Caco-2 (cell line): ENCODE data around the gene BTBD8. TPM values are rescaled to one million over a fixed set of nuclear protein-coding genes. Genes with fewer than 3 reads are reported as not detected.

Experiments used
- BruUV-seq: library from RNA; stranded (reverse); fragments of 400-500 nt; replicated peaks from 2 replicates; lab custom pipeline; 2021; lab: Mats Ljungman, UMichigan
- CTCF ChIA-PET: fragments of 300-600 bp; sonication (Branson Sonifier 250); formaldehyde crosslinking; loops from one replicate; lab custom pipeline; 2022; ENCODE audit warnings: antibody characterized with exemption; lab: Charles Lee
- POLR2A ChIA-PET: fragments of 300-600 bp; sonication (Branson Sonifier 250); formaldehyde crosslinking; loops from one replicate; lab custom pipeline; 2022; ENCODE audit warnings: antibody characterized with exemption; lab: Charles Lee
- DNase-seq, 2 experiments: peaks; one replicate each; pipeline versions ENCODE4 v3.0.0 to v3.0.0-alpha.2; 2020 to 2022
- H3K27me3 ChIP-seq: replicated peaks from 2 replicates; pipeline ENCODE4 v1.6.0; 2011; ENCODE audit warnings: low read length; ENCODE audit not compliant: control insufficient read depth, insufficient read depth
- H3K36me3 ChIP-seq: 2 replicates; pipeline ENCODE4 v1.5.1; 2011; ENCODE audit warnings: low read length; ENCODE audit not compliant: control insufficient read depth, insufficient read depth
- H3K4me1 ChIP-seq: fragments of 250-450 bp; sonication (Bioruptor Pico); 2 replicates; pipeline ENCODE4 v1.5.1; 2020; ENCODE audit warnings: mild to moderate bottlenecking
- H3K4me3 ChIP-seq: 2 replicates; pipeline ENCODE4 v1.5.1; 2011; ENCODE audit warnings: low read depth, mild to moderate bottlenecking, control low read depth, low read length
- H3K9me3 ChIP-seq: fragments of 250-450 bp; sonication (Bioruptor Pico); 2 replicates; pipeline ENCODE4 v1.5.1; 2020; ENCODE audit warnings: mild to moderate bottlenecking, moderate library complexity
- H3K27ac Mint-ChIP-seq: one replicate; pipeline ENCODE4 v1.8.0; 2022; ENCODE audit warnings: mixed read lengths; ENCODE audit not compliant: unreplicated experiment
- H3K27me3 Mint-ChIP-seq: one replicate; pipeline ENCODE4 v1.8.0; 2022; ENCODE audit warnings: mixed read lengths; ENCODE audit not compliant: insufficient read depth, unreplicated experiment
- H3K36me3 Mint-ChIP-seq: one replicate; pipeline ENCODE4 v1.8.0; 2022; ENCODE audit warnings: mild to moderate bottlenecking, mixed read lengths; ENCODE audit not compliant: insufficient read depth, unreplicated experiment
- H3K4me1 Mint-ChIP-seq: one replicate; pipeline ENCODE4 v1.8.0; 2022; ENCODE audit warnings: low read depth, mixed read lengths; ENCODE audit not compliant: unreplicated experiment
- H3K4me3 Mint-ChIP-seq: one replicate; pipeline ENCODE4 v1.8.0; 2022; ENCODE audit warnings: mild to moderate bottlenecking, moderate library complexity, mixed read lengths; ENCODE audit not compliant: unreplicated experiment
- H3K9me3 Mint-ChIP-seq: one replicate; pipeline ENCODE4 v1.8.0; 2022; ENCODE audit warnings: mixed read lengths; ENCODE audit not compliant: unreplicated experiment
- intact Hi-C: fragments of 100-400 bp; cut with micrococcal nuclease; formaldehyde crosslinking; loops from one replicate; pipeline ENCODE4 v1.10.0; 2022; ENCODE audit not compliant: unreplicated experiment
- total RNA-seq: library from RNA; stranded (reverse); gene quantifications from 2 replicates; pipeline ENCODE4 v1.2.3, GENCODE V29; 2022
- TF ChIP-seq, protein P1 (sequence below), 2 experiments: fragments of 200-600 bp in 1 of 2; IDR thresholded peaks; 1 replicate in 1 of 2; 2 replicates in 1 of 2; pipeline versions ENCODE4 v1.5.1 to v1.8.0; 2011 to 2022; ENCODE audit warnings: antibody characterized with exemption in 1 of 2, control low read depth in 1 of 2, inconsistent platforms in 1 of 2, low read depth in 1 of 2, low read length in 1 of 2, mild to moderate bottlenecking in 1 of 2, moderate library complexity in 1 of 2; ENCODE audit not compliant: insufficient read depth in 1 of 2, severe bottlenecking in 1 of 2, unreplicated experiment in 1 of 2

BTBD8 gene
- total RNA-seq, 1 experiment from 2014 or later: 1.1 TPM

DNA sequence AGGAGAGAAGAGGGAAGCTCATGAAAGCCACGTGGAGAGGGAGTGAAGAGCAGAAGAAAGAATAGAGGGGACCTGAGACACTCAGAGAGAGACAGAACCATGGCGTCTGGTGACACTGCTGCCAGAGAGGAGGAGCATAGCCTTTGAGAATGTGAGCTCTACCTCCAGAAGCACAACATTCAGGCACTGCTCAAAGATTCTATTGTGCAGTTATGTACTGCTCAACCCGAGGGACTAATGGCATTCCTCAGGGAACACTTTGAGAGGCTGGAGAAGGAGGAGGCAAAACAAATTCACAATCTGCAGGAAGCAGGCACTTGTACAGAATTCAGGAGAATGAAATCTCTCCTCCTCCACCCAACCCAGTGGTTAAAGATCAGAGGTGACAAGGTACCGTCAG, 45.1 kb downstream of the BTBD8 start:
- no peak for DNase-seq
- H3K4me1 ChIP-seq: no peaks in the 10 kb centered on the region
- Mint-ChIP-seq H3K27ac (no peak overlapping the region), H3K36me3 (no peaks in the 10 kb centered on the region), H3K27me3 (no peaks in the 10 kb centered on the region), H3K9me3 (no peaks in the 10 kb centered on the region), H3K4me3 (no peak overlapping the region), H3K4me1 (no peaks in the 10 kb centered on the region)
- TF ChIP-seq, protein P1, sequence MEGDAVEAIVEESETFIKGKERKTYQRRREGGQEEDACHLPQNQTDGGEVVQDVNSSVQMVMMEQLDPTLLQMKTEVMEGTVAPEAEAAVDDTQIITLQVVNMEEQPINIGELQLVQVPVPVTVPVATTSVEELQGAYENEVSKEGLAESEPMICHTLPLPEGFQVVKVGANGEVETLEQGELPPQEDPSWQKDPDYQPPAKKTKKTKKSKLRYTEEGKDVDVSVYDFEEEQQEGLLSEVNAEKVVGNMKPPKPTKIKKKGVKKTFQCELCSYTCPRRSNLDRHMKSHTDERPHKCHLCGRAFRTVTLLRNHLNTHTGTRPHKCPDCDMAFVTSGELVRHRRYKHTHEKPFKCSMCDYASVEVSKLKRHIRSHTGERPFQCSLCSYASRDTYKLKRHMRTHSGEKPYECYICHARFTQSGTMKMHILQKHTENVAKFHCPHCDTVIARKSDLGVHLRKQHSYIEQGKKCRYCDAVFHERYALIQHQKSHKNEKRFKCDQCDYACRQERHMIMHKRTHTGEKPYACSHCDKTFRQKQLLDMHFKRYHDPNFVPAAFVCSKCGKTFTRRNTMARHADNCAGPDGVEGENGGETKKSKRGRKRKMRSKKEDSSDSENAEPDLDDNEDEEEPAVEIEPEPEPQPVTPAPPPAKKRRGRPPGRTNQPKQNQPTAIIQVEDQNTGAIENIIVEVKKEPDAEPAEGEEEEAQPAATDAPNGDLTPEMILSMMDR (IDR thresholded peaks at IDR 0.05; ENCODE audit: insufficient read depth in 1 of 2, low read depth in 1 of 2, low read length in 1 of 2, severe bottlenecking in 1 of 2, unreplicated experiment in 1 of 2): no peak
- no peaks in the 10 kb centered on the region for H3K27me3 ChIP-seq
- intact Hi-C loops: no loop called here
- H3K9me3 ChIP-seq: no peaks in the 10 kb centered on the region
- H3K36me3 ChIP-seq: no peaks in the 10 kb centered on the region
- BruUV-seq: no TSS peak
- ChIA-PET CTCF (no interaction called here), POLR2A (no interaction called here)
- no peak overlapping the region for H3K4me3 ChIP-seq

DNA sequence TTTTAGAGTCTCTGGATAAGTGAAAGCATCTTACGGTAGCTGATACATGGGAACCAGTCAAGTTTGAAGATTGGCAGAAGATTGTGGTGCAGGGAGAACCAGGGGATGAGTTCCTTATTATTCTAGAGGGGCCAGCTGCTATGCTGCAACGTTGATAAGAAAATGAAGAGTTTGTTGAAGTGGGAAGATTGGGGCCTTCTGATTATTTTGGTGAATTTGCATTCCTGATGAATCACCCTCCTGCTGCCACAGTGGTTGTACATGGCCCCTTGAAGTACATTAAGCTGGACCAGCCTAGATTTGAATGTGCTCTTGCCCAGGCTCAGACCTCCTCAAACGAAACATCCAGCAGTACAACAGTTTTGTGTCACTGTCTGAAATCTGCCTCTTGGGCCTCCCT, 45.9 kb downstream of the BTBD8 start:
- no peak overlapping the region for H3K27ac Mint-ChIP-seq
- POLR2A ChIA-PET: no interaction called here
- DNase-seq: no peak

DNA sequence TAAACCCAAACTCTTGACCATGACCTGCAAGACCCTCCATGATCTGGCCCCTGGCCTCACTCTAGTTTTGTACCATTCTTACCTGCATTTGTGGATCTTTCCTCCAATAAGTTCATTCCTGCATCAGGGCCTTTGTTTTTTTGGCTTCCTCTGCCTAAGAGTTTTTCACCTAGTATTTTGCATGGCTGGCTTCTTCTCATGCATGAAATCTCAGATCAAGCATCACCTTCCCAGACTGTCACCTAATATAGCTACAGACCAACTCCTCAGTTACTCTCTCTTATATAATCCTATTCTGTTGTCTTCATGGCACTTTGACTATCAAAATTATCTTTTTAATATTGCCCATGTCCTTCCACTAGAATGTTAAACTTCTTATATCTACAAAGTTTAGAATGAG, 54.2 kb downstream of the BTBD8 start:
- Histone ChIP-seq H3K4me1 (no peaks in the 10 kb centered on the region), H3K9me3 (no peaks in the 10 kb centered on the region), H3K27me3 (no peaks in the 10 kb centered on the region), H3K4me3 (no peak overlapping the region), H3K36me3 (no peaks in the 10 kb centered on the region)
- Mint-ChIP-seq H3K9me3 (no peaks in the 10 kb centered on the region), H3K36me3 (no peaks in the 10 kb centered on the region), H3K27me3 (peaks cover 2% of the 10 kb centered on the region), H3K27ac (no peak overlapping the region), H3K4me3 (no peak overlapping the region), H3K4me1 (no peaks in the 10 kb centered on the region)
- CTCF ChIA-PET: no interaction called here
- DNase-seq: no peak
- no TSS peak for BruUV-seq
- TF ChIP-seq, protein P1 (IDR thresholded peaks at IDR 0.05; ENCODE audit: insufficient read depth in 1 of 2, low read depth in 1 of 2, low read length in 1 of 2, severe bottlenecking in 1 of 2, unreplicated experiment in 1 of 2): no peak
- POLR2A ChIA-PET: no interaction called here
- intact Hi-C loops: no loop called here

More for the DNA sequence above, 45.9 kb downstream of the BTBD8 start:
- TF ChIP-seq, protein P1 (IDR thresholded peaks at IDR 0.05; ENCODE audit: insufficient read depth in 1 of 2, low read depth in 1 of 2, low read length in 1 of 2, severe bottlenecking in 1 of 2, unreplicated experiment in 1 of 2): no peak
- Histone ChIP-seq H3K36me3 (no peaks in the 10 kb centered on the region), H3K4me1 (no peaks in the 10 kb centered on the region), H3K9me3 (no peaks in the 10 kb centered on the region), H3K4me3 (no peak overlapping the region), H3K27me3 (no peaks in the 10 kb centered on the region)
- intact Hi-C loops: no loop called here
- CTCF ChIA-PET: no interaction called here
- no TSS peak for BruUV-seq
- Mint-ChIP-seq H3K27me3 (no peaks in the 10 kb centered on the region), H3K9me3 (no peaks in the 10 kb centered on the region), H3K4me3 (no peak overlapping the region), H3K36me3 (no peaks in the 10 kb centered on the region), H3K4me1 (no peaks in the 10 kb centered on the region)
